Uterus (tissue), 2 donors: Measurements from ENCODE around the gene GJB5.

ENCODE experiments used
- CTCF ChIP-seq, 4 experiments: fragments of 200-600 bp in 2 of 4; fragments of 450-650 bp in 2 of 4; sonication (generic) in 2 of 4; IDR thresholded peaks; one replicate each; pipeline ENCODE4 v1.5.1; 2016 to 2019; ENCODE audit warnings: antibody characterized with exemption in 4 of 4, mild to moderate bottlenecking in 2 of 4, moderate library complexity in 1 of 4
- POLR2A ChIP-seq, 2 donors: fragments of 450-650 bp; IDR thresholded peaks; one replicate each; pipeline ENCODE4 v1.6.1; 2016; ENCODE audit warnings: antibody characterized with exemption in 2 of 2, mild to moderate bottlenecking in 1 of 2, moderate library complexity in 1 of 2

GRCh38 chr1:34726861-34727260 is 28.0 kb upstream of the GJB5 start:
- TF ChIP-seq CTCF (IDR thresholded peaks at IDR 0.05) (no peak), POLR2A (IDR thresholded peaks at IDR 0.05) (no peak)
